C4-2B (cell line): ENCODE measurements around the gene SEC14L6.
"Not testable (repeated sequence)": the region's sequence is repeated elsewhere in the genome, so short reads cannot be mapped to it uniquely, and the experiment has no call there.

Experiments used
- H3K27ac ChIP-seq: fragments of 450-650 bp; 2 replicates; pipeline ENCODE4 v1.5.1; 2017
- ZFX ChIP-seq: fragments of 450-650 bp; IDR thresholded peaks from 2 replicates; pipeline ENCODE4 v1.6.1; 2017
- TF ChIP-seq, protein P1 (sequence below): fragments of 450-650 bp; conservative IDR thresholded peaks from 2 replicates; pipeline ENCODE4 v1.5.1; 2017; ENCODE audit warnings: mild to moderate bottlenecking

SEC14L6 gene

GRCh38 chr22:30546616-30547015 lies at the start of gene SEC14L6:
TSS of gene SEC14L6 (minus strand) at chr22:30546741. CDS start at chr22:30546682, 59 bp downstream.
- no peak for TF ChIP-seq ZFX
- TF ChIP-seq, protein P1, sequence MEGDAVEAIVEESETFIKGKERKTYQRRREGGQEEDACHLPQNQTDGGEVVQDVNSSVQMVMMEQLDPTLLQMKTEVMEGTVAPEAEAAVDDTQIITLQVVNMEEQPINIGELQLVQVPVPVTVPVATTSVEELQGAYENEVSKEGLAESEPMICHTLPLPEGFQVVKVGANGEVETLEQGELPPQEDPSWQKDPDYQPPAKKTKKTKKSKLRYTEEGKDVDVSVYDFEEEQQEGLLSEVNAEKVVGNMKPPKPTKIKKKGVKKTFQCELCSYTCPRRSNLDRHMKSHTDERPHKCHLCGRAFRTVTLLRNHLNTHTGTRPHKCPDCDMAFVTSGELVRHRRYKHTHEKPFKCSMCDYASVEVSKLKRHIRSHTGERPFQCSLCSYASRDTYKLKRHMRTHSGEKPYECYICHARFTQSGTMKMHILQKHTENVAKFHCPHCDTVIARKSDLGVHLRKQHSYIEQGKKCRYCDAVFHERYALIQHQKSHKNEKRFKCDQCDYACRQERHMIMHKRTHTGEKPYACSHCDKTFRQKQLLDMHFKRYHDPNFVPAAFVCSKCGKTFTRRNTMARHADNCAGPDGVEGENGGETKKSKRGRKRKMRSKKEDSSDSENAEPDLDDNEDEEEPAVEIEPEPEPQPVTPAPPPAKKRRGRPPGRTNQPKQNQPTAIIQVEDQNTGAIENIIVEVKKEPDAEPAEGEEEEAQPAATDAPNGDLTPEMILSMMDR: no peak
- H3K27ac ChIP-seq: no peak within 1 kb of the TSS

DNA sequence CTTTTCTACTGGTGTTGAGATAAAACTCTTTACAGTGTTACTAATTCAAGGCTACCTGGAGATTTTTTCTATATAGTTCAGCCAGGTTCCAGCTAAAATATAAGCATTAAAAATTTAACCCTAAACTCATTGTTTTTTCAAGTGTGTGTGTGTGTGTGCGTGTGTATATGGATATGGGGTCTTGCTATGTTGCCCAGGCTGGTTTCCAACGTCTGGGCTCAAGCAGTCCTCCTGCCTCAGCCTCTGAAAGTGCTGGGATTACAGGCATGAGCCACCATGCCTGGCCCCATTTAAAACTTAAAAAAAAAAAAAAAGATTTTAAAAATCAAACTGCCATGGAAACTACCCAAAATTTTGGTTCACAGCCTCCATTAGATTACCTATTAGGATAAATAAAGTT lies 49.7 kb upstream of the SEC14L6 start:
- no peak overlapping the region for H3K27ac ChIP-seq
- TF ChIP-seq ZFX: no peak
- TF ChIP-seq, protein P1: no peak

GRCh38 chr22:30592360-30592713 lies 45.8 kb upstream of the SEC14L6 start:
- H3K27ac ChIP-seq: not testable (repeated sequence)

GRCh38 chr22:30591588-30592359 lies 45.2 kb upstream of the SEC14L6 start, which contains the start of gene PES1:
TSS of gene PES1 (minus strand) at chr22:30591910. CDS start at chr22:30591833, 77 bp downstream.
- peak within 1 kb of the TSS; percentile 80 for H3K27ac ChIP-seq
- TF ChIP-seq, protein P1: no peak
- TF ChIP-seq ZFX: peak; percentile 42; the same call in 1 of the 2 replicates

DNA sequence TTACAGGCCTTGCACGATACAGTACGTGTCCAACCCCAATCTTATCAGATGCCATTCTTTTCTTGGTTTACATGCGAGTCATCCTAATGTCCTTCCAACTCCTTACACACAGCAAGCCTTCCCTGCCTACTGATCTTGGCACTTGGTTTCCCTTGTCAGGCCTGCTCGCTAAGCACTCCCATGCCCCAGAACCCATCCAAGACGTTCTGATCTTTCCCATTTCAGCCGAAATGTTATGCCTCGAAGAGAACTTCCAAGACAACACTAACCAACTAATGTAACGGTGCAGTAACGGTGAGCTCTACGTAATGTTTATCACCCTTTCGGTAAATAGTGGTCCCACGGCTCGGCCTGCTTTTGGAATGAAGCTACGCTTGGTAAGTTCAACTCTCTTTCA lies 44.6 kb upstream of the SEC14L6 start:
- peak overlapping the region; percentile 80 for H3K27ac ChIP-seq

GRCh38 chr22:30586414-30586813 lies 39.9 kb upstream of the SEC14L6 start:
- H3K27ac ChIP-seq: no peak overlapping the region
- TF ChIP-seq ZFX: no peak
- TF ChIP-seq, protein P1: no peak

More for the DNA sequence above, 44.6 kb upstream of the SEC14L6 start:
- TF ChIP-seq, protein P1: no peak
- peak; percentile 53; the same call in 1 of the 2 replicates for TF ChIP-seq ZFX

DNA sequence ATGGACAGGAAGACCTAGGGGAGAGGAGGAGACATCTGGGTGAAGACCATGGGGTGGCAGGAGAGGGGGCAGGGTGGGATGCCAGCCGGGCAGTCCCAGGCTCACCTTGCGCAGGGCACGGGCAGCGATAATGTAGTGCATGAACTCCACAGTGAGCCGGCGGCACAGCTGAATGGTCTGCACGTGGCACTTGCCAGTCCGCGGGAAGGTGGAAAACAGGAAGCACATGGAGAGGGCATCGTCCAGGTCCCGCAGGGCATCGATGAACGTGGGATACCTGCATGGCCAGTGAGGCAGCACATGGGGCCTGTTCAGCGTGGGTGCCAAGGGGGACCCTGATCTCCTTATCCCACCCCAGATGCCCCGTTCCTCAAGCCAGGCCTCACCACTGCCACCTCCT lies 37.9 kb upstream of the SEC14L6 start:
- TF ChIP-seq, protein P1: no peak
- no peak for TF ChIP-seq ZFX
- no peak overlapping the region for H3K27ac ChIP-seq
